ENCODE measurements around the gene DRGX.

Gene DRGX

DNA sequence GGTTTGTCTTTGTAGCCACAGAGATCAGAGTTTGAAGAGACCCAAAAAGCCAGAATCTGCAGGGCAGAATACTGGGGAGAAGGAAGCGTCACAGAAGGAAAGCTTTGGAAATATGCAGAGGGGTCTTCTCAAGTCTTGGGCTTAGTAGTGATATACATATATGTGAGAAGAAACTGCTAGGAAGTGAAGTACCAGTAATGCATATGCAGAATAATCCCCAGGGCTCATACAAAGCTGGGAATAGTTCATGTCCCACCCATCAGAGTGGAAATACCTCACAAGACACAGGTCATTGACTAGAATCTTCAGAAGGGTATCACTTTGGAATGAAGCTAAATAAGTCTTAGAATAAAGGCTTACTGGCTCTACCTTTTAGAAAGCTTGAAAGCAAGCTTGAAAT, 57.3 kb downstream of the DRGX start:
- DNase-seq (ENCODE audit: low read depth, low spot score): no peak

GRCh38 chr10:49335364-49335972, 60.4 kb downstream of the DRGX start:
- DNase-seq (ENCODE audit: low read depth, low spot score): no peak

- no peak for DNase-seq (ENCODE audit: low read depth, low spot score)
Measured at GRCh38 chr10:49334964-49335363, 60.9 kb downstream of the DRGX start.

GRCh38 chr10:49333192-49333591, 62.7 kb downstream of the DRGX start:
- no peak for DNase-seq (ENCODE audit: low read depth, low spot score)

GRCh38 chr10:49332768-49333167, 63.1 kb downstream of the DRGX start:
- no peak for DNase-seq (ENCODE audit: low read depth, low spot score)

GRCh38 chr10:49332333-49332732, 63.6 kb downstream of the DRGX start:
- no peak for DNase-seq (ENCODE audit: low read depth, low spot score)

GRCh38 chr10:49331431-49331830, 64.5 kb downstream of the DRGX start:
- DNase-seq (ENCODE audit: low read depth, low spot score): no peak

- DNase-seq (ENCODE audit: low read depth, low spot score): no peak
Measured at GRCh38 chr10:49330127-49330665, 65.7 kb downstream of the DRGX start.

GRCh38 chr10:49329146-49329505, 66.8 kb downstream of the DRGX start:
- no peak for DNase-seq (ENCODE audit: low read depth, low spot score)

DNA sequence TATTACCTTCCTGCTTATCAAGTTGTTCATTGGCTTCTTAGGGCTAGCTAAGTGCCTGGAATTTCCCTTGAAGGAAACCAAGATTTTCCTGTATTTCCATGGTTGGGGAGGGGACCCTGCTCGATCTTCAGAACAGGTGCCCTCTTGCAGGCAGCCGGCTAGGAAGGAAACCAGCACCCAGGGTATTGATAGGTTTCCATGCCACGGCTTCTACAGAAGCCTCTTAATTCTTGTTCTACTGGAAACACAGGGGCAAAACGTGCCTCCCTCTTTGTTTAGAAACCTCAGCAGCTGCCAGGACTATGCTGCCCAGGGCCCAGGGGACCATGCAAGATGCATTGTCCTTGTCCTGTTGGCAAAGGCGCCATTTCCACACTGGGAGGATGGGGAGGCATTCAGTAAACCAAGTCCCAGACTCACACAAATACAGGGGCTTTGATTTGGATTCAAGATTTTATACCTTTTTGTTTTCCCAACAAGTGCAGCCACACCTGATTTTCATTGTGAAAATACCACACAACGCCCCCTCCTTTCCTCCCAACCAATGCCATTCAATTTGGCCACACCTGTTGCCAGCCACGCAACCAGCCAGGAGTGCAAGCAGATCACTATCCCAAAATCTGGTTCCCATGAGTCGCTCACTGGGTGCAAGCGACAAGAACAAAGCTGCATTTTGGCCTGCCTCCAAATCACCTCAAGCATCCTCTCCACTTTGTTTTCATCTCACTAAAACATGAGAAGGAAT, 67.3 kb downstream of the DRGX start:
- no peak for DNase-seq (ENCODE audit: low read depth, low spot score)

DNA sequence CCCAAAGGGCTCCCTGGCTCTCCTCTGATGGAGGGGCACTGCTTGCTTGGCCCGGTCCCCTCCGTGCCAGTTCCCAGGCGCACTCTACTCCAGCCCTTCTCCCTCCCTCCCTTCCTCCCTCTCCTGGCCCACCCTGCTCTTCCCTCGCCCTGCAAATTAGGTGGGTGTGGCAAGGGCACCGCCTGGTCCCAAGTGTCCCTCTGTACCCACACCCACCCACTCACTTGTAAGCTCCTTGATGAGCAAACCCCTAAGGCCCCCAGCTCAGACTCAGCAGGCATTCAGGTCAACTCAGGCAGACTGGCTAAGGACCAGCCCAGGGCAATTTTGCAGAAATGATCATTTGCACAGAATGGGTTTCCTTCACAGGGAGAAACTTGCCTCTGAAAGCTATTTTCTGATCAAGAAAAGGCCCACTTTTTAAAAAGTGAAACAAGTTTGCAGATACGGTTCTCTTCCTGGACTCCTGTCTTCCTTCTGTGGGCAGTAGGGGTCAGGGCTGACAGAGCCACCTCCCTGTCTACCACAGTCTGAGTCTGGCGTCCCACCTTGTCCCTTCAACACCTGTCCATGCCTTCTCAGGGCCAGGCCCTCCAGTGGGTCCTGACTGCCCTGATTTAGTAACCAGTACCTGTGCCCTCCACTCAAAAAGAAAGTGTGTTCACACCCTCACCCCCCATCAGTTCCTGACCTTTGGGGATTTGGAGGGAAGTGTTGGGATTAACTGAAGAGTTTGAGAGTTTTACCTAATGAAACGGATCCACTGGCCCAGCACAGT, 68.7 kb downstream of the DRGX start:
- no peak for DNase-seq (ENCODE audit: low read depth, low spot score)

DNA sequence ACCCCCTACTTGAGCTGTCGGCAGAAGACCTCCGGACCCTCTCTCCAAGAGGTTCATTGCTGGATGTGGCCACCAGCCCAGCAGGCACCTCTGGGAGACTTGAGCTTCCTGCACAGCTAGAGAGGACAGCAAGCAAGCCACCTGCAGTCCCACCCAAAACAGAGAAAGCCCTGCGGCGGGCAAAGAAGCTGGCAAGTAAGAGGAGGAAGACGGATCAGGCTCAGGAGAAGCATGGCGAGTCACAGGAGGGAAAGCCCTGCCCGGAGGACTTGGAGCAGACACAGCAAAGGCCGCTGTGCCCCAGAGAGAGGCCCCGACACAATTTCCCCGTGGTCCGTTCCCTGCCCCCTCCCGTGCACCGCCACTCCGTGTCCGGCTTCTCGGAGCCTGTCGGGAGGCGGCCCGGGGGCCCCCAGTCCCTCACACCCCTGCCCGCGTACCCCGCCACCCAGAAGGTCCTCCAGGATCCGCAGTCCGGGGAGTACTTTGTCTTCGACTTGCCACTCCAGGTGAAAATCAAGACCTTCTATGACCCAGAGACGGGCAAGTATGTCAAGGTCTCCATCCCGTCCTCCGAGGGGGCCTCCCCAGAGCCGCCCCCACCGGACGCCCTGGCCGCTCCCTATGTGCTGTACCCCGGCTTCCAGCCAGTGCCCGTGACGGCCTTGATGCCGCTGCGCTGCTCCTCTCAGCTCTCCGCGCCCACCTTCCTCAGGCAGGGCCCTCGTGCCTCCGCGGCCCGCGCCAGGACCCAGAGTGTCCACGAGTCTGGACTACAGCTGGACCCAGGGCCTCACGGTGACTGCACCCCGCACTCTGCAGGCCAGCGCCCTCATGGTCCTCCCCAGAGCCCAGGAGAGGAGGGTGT, 69.7 kb downstream of the DRGX start:
- DNase-seq (ENCODE audit: low read depth, low spot score): no peak

DNA sequence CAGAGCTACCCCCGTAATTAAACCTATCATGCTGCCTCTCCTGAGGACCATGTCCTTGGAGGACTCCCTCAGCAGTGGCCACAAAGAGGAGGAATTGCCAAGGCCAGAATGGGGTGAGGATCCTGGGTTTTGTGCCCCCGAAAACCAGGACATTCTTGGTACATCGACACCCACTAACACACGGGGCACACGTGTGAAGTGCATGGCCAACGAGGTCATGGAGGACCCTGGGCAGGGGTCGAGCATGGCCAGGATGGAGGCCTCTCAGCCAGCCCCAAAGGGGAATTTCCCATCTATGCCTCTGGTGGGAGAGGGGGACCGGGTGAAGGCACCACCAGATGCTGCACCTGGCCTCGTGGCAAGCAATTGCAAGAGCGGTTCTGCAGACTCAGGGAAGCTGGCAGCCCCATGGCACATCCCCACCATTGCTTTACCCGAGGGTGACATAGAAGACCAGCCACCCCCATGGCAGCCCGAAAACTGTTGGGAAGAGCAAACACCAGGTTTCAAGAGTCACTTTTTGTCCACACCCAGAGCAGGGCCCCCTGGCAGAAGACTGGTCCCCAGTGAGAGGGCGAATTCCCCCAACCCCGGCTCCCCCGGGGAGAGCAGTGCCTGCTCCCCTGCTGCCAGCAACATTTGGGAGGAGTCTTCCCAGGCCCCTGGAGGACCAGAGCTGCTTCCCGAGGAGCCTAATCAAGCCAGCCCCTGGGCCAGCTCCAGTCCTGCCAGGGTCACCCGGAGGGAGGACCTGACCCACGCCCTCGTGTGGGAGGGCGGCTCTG, 70.6 kb downstream of the DRGX start:
- DNase-seq (ENCODE audit: low read depth, low spot score): no peak

- no peak for DNase-seq (ENCODE audit: low read depth, low spot score)
Measured at GRCh38 chr10:49324711-49325110, 71.2 kb downstream of the DRGX start.

DNA sequence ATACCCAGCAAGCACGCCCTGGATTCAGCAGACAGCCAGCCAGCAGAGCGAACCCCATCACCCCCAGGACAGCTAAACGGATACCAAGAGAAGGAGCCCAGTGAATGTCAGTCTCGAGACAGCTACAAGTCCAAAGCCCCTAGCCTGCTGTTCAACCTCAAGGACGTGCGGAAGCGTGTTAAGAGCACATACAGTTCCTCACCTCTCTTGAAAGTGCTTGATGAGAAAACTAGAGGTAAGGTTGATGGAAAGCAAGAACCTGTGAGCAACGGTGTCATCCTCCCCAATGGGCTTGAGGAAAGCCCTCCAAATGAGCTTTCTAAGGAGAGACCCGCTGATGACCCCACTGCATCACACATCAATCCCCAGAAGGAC, 72.0 kb downstream of the DRGX start:
- DNase-seq (ENCODE audit: low read depth, low spot score): no peak

DNA sequence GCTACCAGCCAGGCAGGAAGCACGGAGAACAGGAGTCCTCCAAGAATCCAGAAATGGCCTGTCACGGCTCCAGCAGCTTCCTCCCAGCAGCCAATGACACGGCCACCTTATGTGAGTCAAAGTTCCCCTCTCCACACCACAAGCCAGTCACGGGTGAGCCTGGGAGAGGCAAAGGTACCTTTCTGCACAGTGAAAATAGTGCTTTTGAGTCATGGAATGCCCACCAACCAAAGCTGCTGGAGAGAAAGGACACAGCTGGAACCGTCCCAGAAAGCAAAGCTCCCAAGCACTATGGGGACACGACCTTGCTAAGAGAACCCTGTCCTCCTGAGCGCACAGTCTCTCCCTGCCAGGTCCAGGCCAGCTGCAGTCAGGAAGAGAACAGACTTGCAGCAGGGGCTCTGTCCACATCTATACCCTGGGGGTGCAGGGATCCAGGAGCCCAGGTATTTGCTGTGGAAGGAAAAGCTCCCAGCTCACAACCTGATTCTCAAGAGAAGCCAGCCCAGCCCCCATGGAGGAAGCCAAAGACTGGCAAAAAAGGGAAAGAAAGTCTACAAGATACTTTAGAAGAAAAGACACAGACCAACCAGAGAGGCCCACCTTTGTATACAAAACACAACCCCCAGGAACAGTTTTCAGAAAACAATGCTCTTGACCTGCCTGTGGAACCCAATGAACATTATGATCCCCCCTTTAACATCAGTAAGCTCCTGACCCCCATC, 72.6 kb downstream of the DRGX start:
- no peak for DNase-seq (ENCODE audit: low read depth, low spot score)

- no peak for DNase-seq (ENCODE audit: low read depth, low spot score)
Measured at GRCh38 chr10:49322371-49323170, 73.3 kb downstream of the DRGX start.

GRCh38 chr10:49321021-49321420, 74.9 kb downstream of the DRGX start:
- DNase-seq (ENCODE audit: low read depth, low spot score): no peak

DNA sequence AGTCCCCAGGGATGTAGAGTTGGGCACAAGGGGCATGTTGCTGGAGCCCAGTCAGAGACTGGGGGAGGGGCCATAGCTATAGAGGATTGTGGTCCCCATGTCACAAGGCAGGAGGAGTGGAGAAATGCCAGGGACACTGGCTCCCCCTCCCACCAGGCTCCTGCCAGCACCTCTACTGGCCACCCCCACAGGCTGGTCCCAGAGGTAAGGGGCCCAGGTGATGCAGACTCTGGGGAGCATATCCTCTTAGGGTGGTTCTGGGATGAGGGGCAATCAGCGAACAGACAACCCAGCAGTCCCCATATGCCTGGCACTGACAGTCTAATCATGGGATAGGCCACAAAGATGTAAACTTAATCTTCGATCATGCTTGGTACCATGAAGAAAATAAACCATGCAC, 75.7 kb downstream of the DRGX start:
- no peak for DNase-seq (ENCODE audit: low read depth, low spot score)
